RPMI7951 (cell line): ENCODE results near the gene RPS15. TPM values are rescaled to one million over a fixed set of nuclear protein-coding genes. Genes with fewer than 3 reads are reported as not detected.

ENCODE experiments used
- DNase-seq: peaks from one replicate; pipeline ENCODE4 v3.0.0-alpha.2; 2012; ENCODE audit warnings: low read depth
- total RNA-seq: library from RNA; depleted of rRNA; stranded (reverse); fragments of >200 nt; shearing (Covaris generic); gene quantifications from 2 replicates; pipeline ENCODE4 v1.2.3, GENCODE V29; 2014

The RPS15 gene
- total RNA-seq, 1 experiment from 2014 or later: 1,276 TPM

- DNase-seq: no peak
These were observed 36.3 kb upstream of the RPS15 start for GRCh38 chr19:1401889-1402217.

DNA sequence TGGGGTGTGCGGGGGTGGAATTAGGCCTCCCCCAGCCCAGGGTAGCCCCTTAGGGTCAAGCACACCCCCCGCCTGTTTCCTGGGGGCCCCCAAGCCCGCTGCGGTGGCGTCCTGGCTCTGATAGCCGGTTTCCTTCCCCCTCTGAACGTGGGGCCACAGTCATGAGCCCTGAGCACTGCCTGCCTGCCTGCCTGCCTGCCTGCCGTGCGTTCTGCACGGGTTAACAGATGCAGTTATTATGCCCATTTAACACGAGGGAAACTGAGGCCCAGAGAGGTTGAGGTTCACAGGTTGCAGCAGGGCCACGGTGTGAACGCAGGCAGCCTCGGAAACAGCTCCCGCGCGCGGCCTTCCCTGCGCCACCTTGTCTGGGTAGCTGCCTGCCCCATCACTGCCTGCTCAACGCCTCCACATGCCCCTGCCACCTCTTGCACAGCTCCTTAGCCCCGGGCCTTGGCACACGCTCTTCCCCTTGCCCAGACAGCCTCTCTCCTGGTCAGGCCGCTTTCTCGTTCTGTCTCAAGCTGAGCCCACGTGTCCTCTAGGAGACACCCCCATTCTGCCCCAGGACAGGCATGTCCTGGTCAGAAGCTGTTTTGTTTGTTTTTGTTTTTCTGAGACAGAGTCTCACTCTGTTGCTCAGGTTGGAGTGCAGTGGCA is 35.7 kb upstream of the RPS15 start:
- DNase-seq: no peak

GRCh38 chr19:1406774-1407527 is 31.2 kb upstream of the RPS15 start:
- peak; percentile 97 for DNase-seq

GRCh38 chr19:1407528-1408299 is 30.5 kb upstream of the RPS15 start, which contains the start of gene DAZAP1:
Gene DAZAP1, plus strand, starts transcription at chr19:1407586. Its CDS starts 188 bp downstream, at chr19:1407774.
- DNase-seq: no peak

GRCh38 chr19:1408300-1409203 is 29.6 kb upstream of the RPS15 start:
- peak; percentile 57 for DNase-seq

DNA sequence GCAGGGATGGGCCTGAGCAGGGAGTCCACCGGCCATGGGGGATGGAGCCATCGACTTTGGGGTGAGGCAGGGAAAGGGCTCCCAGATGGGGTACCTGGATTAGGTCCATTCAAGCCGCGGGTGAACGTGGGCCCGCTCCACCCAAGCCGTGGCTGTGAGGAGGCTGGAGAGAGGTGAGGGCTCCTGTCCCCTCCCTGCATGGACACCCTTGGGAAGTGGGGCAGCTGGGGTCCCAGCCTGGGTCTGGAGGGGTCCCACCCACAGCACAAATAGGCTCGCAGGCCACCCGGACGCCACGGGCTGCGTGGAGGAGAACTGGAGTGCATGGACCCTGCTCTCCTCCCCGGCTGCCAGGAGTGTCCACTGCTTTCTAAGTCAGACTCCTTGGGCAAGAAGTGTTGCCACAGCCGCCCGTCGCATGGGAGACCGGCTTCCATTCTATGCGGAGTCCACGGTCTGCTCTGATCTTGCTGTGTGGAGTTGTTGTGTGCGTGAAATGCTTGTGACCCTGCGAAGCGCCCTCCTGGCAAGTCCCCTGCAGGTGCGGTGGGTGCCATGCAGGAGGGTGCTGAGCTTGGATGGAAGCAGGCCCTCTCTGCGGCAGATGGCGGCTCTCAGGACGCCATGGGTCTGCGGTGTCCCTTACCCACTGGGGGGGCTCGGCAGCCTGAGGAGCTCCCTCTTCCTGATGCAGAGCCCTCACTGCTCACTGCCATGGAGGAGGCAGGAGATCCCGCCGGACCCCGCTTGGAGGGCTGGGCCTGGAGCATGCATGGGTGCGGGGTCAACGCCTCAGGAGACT is 28.8 kb upstream of the RPS15 start:
- DNase-seq: no peak

GRCh38 chr19:1410136-1410786 is 27.9 kb upstream of the RPS15 start:
- peak; percentile 29 for DNase-seq

DNA sequence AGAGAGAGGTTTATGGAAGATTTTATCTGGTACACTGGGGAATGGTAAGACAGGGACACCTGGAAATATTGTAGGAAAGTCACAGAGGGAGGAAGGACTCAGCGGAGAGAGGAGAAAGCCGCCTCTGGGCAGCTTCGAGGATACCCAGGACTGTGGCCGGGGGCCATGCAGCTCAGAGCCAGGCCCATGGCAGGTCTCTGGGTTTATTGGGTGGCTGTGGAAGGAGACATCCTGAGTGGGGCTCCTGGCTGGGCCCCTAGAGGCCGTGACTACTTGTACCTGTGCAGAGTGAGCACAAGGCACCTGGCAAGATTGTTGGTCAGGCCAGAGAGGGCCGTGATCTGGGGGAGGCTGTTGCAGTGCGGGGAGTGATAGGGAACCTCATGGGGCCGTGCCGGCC is 27.4 kb upstream of the RPS15 start:
- no peak for DNase-seq

- peak; percentile 25 for DNase-seq
These were observed 26.7 kb upstream of the RPS15 start for GRCh38 chr19:1411255-1412191.

- DNase-seq: no peak
These were observed 25.8 kb upstream of the RPS15 start for GRCh38 chr19:1412323-1412923.

- DNase-seq: no peak
These were observed 25.0 kb upstream of the RPS15 start for GRCh38 chr19:1412995-1413800.

GRCh38 chr19:1416014-1416841 is 22.0 kb upstream of the RPS15 start:
- DNase-seq: no peak

DNA sequence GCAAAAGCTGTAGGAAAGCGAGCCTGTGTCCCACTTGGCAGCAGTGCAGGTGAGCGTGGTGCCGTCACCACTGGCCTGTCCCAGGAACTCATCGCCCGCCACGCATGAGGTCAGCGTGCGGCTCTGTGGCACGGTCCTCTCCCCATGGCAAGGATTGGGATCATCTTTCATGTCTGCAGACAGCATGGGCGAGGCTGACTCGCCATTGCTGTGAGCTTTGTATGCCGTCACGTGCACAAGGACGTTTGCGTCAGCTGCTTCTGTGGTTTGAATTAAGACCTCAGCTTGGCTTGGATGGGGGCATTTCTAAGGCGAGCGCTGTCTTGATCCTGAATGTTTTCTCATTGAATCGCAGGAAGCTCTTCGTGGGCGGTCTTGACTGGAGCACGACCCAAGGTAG is 21.1 kb upstream of the RPS15 start:
- no peak for DNase-seq

DNA sequence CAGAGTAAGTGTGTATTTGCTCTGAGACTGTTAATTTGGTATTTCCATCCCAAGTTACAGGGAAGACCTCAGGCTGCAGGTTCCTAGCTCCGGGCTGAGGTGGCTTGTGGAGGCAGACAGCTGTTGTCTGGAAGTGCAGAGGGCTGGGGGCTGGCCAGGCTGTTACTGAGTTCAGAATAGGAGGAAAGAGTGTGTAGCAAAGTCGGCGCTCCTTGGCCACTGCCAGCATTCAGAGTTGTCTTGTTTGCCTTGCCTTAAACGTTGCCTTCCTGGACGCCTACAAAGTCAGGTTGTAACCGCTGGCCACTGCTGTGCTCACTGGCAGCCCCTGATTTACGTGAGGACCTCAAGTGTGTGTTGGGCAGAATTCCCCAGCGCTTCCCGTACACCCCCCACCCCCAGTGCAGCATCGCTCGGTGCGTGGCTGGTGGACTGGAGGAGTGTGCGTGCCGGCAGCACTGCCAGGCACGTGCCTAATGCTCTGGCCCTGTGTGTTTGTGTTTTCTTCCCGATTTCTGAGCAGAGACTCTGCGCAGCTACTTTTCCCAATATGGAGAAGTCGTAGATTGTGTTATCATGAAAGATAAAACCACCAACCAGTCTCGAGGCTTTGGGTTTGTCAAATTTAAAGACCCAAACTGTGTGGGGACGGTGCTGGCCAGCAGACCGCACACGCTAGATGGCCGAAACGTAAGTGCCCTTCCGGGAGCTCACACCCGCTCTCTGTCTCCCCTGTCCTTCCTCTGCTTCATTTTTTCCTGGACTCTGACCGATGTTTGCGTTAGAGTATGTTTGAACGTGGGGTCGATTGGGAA is 20.3 kb upstream of the RPS15 start:
- DNase-seq: no peak

GRCh38 chr19:1418496-1418775 is 19.8 kb upstream of the RPS15 start:
- no peak for DNase-seq
